Measurements from ENCODE around the gene SIRPA.

The SIRPA gene

DNA sequence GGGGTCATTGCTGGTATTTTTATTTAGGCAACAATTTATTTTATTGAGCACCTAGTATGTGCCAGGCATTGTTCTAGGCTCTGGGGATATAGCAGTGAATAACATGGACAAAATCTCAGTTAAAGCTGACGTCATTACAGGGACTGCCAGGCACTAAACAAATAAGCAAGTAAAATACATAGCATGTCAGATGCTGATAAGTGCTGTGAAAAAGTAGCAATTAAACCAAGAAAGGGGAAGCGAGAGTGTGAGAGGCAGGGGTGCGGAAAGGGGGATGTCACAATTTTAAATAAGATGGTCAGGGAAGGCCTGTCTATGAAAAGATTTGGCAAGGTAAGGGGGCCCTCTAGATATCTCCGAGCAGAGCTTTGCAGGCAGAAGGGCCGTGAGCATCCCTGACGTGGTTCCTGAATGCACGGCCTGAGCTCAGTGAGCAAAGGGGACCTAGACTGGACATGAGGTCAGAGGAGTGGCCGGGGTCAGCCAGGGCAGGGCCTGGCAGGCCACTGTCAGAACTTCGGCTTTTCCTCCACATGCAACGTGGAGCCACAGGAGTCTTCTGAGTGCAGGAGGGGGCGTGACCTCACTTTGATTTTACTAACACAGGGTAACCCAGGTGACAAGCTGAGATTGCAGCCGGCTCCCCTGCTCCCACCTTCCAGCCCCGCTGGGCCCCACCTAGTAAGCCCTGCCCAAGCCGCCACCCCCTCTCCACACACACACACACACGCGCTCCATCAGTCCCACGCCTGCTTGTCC is 24.2 kb upstream of the SIRPA start:
- DNase-seq = no peak

DNA sequence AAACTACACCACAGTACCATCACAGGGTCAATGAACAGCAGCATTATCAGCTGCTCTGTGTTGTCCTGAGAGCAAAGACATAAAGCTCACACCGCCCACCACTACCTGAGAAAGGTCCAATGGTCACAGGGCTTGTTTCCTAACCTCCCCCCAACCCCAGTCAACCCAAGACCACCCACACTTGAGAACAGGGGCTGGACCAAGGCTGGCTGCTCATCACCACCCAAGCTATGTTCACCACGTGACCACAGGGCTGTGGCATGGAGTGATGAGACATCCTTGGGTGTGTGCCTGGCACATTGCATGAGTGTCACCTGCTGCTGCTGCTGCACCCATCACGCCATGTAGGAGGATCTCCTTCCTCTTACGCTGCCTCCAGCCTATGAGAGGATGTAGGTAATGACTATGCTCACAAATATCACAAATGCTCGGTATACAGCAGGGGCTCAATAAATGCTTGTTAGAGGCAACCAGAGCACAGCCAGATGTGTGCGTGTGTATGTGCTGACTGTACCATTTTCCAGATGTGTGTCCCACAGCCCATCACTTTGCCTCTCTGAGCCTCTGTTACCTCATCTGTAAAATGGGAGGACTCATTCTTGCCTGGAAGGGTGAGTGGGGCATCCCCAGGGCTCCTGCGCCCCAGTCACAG is 23.3 kb upstream of the SIRPA start:
- DNase-seq = no peak

DNA sequence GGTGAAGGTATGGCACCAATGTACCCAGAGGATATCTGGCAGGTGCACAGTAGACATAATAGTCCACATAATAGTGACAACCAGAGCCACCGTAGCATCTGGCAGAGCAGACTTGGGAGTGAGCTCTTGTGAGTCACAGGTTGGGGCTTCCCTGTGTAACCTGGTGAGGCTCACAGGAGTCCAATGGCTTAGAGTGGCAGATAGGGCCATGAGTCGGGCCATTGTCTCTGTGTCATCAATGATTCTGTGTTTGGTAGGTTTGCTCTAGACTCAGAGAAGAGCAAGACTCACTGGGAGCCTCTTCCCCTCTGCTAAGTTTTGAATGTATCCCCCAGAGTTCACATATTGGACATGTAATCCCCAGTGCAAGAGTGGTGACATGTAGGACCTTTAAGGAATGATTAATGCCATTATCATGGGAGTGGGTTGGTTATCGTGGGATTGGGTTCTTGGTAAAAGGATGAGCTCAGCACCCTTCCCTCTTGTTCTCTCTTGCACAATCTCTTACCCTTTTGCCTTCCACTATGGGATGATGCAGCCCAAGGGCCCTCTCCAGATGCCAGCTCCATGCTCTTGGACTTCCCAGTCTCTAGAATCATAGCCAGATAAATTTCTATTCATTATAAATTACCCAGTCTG is 22.6 kb upstream of the SIRPA start:
- DNase-seq = no peak

DNA sequence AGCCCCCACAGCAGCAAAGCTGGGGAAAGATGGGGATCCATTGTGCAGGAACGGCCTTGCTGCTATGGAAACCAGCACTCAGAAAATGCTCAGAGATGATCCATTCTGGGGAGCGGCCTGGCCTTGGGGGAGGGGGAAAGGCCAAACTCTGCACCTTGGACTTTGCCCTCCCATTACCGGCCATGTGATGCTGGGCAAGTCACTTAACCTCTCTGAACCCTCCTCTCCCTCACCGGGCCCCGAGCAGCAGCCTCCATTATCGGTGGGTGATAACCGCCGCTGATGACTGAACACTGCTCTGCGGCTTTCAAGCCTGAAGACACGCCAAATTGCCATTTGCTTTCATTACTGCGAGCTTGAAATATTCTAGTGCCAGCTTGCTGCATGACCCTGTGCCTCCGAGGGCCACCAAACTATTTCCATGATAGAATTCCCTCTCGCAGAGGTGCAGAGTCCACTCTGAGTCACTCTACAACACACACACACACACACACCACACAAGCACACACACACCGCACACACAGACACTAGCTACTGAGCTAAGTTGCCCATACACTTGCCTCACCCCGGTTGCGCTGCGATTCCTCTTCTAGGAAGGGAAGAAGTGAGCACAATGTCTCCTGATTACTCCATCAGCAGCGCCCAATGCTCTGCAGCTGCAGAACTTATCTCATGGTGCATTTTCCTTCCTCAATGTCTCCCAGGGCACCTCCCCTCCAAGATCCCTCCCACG is 20.6 kb upstream of the SIRPA start:
- no peak for DNase-seq

DNA sequence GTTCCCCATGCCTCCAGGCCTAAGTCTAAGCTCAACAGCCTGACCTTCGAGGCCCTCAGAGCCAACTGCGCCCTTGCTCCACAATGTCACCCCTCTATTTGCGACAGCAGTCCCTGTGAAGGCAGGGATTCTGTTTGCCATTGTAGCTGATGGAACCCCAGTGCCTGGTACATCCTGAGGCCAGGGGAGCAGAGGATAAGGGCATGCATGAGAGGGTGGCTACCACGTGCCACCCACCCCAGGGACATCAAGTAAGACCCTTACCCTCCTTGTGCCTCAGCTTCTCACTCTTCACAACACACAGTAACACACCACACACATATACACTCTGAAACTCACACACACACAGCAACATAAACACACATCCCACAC is 20.0 kb upstream of the SIRPA start:
- DNase-seq = no peak

DNA sequence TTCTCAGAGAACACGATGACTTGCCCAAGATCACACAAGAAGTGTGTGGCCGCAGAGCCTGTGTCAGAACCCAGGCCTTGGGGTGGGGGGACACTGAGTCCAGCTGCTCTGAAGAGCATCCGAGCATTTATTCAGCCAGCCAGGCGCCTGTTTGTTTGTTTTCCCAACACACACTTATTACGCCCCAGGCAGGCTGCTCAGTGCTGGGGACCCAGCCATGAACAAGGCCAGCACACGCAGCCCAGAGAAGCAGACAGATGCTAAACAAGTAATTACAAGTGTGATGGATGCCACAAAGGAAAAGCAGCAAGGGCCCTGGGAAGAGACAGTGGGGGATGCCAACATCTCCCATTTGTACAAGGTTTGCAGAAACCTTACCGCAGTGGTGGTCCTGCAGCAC is 19.4 kb upstream of the SIRPA start:
- peak; percentile 25 for DNase-seq

DNA sequence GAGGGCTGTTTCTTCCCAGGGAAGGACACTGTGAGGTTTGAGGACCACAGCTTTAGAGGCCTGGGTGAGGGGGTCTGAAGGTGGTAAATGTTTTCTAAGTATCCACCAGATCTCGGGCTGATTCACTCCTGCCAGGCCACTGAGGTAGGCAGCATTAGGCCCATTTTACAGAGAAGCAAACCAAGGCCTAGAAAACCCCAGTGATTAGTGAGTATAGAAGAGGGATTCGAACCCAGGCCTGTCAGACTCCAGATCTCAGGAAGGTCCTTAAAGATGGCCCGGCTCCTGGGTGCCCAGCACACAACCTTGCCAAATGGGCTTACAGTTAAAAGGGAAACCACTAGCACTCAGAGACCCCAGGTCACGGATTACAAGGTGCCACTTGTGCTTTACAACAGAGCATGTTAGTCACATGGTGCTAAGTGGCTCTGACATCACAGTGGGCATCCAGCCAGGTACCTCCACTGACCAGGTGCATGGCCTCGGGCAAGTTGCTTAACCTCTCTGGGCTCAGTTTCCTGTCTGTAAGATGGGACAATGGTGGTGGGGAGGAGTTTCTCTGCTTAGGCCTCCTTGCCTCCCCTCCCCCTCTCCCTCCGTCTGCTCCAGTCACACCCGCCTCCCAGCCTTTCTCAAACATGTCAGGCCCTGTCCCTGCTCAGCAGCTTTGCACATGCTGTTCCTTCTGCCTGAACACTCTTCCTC is 18.8 kb upstream of the SIRPA start:
- DNase-seq = peak; percentile 53

DNA sequence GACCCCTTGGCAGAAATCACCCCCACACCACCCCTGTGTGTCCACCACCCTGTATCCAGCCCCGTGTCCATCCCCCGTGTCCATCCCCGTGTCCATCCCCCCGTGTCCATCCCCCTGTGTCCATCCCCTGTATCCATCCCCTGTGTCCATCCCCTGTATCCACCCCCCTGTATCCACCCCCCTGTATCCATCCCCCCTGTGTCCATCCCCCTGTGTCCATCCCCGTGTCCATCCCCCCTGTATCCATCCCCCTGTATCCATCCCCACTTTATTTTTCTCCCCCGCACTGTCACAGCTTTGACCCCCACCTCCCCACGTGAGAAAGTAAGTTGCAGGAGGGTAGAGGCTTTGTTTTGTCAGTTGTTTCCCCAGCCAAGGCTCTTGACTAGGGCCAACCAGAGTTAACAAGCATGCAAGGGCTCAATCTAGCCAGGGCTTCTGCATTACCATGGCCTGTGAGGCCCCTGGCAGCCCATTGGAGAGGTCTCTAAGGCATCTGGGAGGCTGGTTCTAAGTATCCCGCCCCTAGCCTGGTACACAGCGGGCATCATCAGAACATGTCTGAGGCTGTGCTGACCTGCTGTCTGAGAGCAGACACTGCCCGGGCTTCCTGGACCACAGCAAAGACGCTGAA is 18.1 kb upstream of the SIRPA start:
- DNase-seq = no peak

DNA sequence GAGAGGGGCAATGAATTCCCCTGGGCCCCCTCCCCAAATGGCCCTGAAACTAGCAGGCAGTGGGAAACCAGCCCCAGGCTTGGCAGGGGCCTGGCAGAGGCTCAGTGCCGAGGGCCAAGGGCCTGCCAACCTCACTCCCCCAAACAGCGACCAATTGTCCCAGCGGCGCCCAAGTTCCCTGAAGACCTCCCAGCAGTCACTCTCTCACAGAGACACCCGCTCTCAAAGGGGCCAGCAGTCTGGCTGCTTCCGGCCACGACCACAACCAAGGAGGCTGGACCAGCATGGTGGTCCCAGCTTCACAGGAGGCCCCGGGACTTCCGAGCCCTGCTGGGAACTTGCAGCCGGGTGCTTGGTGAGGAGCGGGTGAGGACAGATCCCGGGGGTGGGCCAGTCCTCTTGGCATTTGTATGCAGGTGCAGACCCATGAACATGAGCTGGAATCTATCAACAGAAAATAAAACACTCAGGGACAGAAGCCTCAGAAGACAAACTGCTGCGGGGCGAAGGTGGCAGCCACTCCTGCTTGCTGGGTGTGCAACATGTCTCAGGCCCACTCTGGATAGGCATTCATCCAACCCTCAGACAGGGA is 17.5 kb upstream of the SIRPA start:
- DNase-seq = no peak

DNA sequence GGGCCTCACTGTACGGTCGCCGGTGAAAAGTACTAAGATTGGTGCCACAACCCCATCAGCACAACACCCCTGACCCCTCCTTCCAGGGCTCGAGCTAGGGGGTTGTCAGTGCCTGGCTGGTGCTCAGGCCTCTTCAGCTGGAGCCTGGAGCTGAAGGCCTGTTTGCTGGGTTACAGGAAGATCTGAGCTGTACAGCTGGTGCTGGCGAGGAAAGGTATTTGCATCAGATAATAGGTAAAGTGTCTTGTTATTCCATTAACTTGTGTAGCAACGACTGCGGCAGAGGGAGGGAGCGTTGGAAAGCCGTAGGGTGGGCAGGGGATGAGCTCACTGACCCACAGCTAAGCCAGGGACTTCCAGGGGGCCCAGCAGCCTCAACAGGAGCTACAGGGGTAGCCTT is 15.8 kb upstream of the SIRPA start:
- no peak for DNase-seq

DNA sequence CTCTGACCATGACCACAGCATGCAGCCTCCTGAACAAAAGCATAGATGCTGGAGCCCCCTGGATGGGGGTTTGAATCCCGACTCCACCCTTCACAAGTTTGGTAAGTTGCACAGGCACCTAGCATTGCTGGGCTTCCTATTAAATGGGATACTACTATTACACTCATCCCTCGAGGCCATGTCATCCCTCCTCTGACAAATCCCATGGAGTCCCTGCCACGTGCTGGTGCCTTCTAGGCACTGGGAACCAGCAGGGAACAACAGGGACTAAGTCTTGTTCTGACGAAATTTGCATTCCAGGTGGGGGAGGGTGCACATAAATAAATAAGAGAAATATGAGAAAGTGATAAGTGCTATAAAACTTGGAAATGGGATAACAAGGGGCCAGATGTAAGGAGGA is 15.3 kb upstream of the SIRPA start:
- DNase-seq = no peak

DNA sequence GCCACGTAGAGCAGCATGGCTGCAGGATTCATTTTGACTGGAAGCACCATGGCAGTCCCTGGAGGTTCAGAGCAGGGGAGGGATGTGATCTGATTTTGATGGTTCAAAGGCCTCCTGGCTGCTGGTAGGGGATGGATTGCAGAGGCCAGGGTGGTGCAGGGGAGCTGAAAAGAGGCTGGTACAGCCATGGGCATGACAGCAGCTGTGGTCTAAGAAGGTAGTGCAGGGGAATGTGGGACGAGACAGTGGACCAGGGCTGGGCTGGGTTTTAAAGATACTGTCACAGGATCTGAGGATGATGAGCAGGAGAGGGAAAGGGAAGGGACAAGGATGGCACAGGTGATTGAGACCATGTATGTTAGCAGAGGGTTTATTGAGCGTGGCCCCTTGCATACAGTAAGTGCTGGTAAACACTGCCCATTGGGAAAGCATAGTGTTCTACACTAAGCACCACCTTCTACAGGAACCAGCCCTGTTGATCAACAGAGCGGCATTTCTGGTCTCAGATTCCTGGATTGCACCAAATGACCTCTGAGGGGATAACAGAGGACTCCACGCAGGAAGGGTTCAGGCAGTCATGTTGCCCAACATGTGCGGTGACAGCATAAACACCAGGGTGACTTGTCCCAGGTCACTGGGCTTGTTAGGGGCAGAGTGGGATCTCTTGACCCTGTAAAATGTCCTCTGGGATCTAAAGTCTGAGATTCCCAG is 14.5 kb upstream of the SIRPA start:
- DNase-seq = no peak

DNA sequence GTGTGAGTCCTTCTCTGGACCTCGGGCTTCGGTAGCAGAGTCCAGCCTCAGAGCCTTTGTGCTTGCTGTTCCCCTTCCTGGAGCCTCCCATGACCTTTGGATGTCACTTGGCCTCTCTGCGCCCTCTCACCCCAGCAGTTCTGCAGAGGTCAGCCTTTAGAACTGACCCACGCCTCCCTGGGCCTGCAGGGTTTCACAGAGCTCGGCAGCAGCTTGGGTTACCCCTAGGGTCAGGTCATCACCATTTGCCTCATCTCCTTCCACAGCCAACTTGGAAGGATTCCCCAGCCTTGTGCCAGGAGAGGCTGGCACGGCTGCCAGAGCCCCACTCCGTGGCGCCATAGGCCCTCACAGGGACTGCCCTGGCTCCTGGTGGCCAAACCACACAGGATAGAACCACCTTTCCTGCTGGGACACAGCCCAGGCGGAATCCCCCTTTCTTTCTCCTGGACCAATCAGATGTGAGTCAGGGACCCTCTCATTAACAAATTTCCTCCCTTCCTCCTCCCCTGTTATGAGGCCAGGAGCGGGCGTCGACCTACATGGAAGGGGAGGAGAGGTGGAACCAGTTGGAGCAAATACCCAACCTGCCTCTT is 13.9 kb upstream of the SIRPA start:
- no peak for DNase-seq

DNA sequence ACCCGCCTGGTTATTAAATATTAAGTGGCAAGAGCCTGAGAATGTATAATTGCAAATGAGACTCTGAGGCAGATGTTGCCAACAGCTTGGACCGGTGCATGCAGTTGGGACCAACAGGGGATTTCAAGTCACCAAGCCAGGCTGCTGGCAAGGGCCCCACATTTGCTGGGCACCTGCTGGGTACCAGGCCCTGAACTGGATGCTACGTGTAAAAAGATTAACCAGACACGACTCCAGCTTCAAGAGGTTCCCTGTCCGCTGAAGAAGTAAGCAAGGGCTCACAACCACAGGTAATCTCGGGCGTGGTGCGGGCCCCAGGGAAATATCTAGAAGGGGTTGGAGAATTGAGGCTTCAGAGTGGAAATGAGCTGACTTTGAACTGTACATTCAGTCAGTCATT is 13.2 kb upstream of the SIRPA start:
- no peak for DNase-seq

DNA sequence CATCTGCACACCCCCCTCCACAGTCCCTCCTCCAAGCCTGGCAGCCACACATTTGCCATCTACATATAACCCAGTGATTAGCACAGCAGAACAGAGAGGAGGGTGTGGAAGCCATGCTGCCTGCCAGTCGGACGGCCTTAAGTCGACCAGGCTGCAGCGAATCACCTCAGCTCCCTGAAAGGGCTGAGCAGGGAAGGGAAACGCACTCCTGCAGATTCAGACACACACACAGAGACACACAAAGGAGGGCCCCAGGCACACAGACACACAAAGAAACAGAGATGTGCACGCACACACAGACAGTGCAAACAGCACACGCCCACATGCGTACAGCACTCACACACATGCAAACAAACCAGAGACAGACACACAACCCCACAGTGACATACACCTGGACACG is 11.2 kb upstream of the SIRPA start:
- no peak for DNase-seq

DNA sequence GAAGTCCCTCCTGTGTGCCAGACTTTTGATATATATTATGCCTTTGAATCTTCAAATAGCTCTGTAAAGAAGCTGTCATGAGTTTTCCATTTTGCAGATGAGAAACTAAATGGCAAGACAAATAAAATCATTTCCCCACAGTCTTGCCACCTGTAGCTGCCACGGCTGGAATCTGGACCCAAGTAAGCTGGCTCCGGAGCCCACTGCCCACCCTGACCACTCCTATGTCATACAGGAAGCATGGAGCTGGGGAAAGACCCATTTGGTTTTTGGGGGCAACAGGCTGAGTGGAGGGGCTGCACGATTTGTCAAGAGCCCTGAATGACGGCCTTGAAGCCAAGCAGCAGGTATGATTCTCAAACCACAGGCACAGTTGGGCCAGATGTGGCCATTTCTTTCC is 10.0 kb upstream of the SIRPA start:
- no peak for DNase-seq

DNA sequence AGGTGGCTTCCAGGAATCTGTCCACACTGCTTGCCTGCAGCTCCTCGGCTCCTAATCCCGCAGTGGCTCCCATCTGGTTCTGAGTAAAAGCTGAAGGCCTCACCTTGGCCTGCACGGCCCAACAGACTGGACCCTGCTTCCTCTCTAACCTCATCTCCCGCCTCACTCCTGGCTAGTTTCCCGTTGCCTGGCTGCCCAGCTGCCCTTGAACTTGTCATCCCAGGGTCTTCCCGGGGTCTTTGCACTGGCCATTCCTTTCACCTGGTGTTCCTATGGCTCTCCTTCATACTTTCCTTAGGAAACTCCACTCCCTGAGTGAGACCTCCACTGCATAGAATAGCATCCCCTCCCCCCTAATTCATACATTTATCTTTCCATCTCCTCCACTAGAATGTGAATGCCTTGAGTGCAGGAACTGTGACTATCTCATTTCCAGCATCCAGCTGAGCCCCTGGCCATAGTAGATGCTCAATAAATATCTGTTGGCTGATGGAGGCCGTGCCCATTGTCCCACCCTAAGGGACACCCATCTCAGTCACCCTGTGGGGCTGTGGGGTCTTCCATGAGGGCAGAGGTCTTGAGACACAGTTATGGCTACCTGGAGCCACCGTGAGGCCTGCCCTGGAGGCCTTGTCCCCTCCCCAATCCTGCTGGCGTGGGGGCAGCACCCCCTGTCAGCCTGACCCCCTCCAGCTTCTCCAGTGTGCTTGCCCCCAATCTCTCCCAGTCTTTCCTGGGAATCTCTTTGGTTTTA is 9.1 kb upstream of the SIRPA start:
- no peak for DNase-seq

DNA sequence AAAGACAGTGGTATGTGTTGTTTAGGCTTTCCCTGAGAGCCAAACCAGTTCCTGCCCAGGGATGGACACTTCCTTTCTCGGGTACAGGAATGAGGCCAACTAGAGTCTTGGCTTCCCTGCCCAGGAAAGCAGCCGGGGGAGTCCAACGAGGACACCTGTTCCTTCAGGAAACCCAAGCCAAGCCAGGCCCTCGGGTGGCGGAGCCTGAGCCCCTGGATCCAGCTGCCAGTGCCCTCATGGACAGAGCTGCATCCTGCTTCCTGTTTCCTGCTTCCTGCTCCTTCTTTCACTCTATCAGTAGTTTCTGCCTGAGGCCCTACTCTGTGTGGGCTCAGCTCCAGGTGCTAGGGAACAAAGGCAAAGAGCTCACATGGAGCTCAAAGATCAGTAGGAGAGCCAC is 7.9 kb upstream of the SIRPA start:
- DNase-seq = no peak

DNA sequence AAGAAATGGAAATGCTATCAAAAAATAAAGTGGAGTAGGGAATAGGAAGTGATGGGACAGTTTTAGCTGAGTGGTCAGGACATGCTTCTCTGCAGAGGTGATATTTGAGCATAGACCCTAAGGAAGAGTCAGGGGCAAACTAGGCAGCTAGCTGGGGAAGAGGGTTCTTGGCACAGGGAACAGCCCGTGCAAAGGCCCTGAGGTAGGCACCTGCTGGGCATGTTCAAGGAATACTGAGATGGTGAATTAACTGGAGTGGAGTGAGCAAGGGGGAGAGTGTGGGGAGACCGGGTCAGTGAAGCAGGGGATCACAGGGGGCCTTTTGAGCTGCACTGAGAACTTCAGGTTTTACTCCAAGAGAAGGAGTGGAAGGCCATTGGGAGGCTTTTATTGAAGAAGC is 7.5 kb upstream of the SIRPA start:
- DNase-seq = no peak

DNA sequence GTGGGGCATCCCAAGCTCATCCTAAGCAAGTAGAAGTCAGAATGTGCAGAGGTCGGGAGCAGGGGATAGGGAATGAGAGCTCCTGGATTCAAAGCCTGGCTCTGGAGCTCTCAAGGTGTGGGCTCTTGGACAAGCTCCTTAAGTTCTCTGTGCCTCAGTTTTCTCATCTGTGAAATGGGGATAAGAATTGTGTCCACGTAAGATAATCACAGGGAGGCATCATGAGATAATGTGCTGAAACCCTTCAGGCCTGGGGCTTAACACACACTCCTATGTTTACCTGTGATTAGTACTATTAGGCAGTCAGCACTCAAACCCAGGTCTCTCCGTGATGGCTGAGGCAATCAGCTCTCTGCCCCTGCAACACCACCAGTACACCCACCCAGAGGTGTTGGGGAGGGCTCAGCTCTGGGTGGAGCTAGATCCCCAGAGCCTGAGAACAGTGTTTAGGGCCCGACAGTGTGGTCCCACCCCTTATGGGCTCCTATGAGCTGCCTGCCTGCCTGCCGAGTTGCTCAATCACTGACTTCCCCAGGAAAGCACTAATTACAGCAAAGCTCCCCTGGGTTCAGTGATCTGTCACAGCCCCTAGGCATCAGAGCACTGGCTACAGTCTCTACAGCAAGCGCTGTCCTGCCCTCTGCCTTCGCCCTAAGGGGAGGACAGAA is 6.3 kb upstream of the SIRPA start:
- DNase-seq = no peak

Measured in DMS153 (cell line).